Keratinocyte (primary cell): ENCODE results near the gene EIF3B.

ENCODE experiments used
- CTCF ChIP-seq, 3 experiments: IDR thresholded peaks in 1 of 3; conservative IDR thresholded peaks in 1 of 3; optimal IDR thresholded peaks in 1 of 3; 2 replicates in 2 of 3; 3 replicates in 1 of 3; pipeline versions ENCODE3 to v1.5.1; 2011; ENCODE audit warnings: low read length in 3 of 3, mild to moderate bottlenecking in 3 of 3, moderate library complexity in 2 of 3, control low read depth in 1 of 3, inconsistent platforms in 1 of 3; ENCODE audit not compliant: insufficient read depth in 2 of 3; ENCODE audit errors: extremely low read depth in 1 of 3
- EZH2 ChIP-seq: IDR thresholded peaks from one replicate; pipeline ENCODE4 v1.6.1; 2012; ENCODE audit warnings: inconsistent platforms, mild to moderate bottlenecking, low read length, moderate library complexity

- TF ChIP-seq EZH2 (no peak), CTCF (optimal IDR thresholded peaks at IDR 0.05 in 1 of 3, IDR thresholded peaks at IDR 0.05 in 1 of 3, conservative IDR thresholded peaks at IDR 0.05 in 1 of 3; ENCODE audit: extremely low read depth in 1 of 3, insufficient read depth in 2 of 3, low read length in 3 of 3) (no peak)
Measured at GRCh38 chr7:2350055-2350454, 4.6 kb upstream of the EIF3B start.
